GM12875 (cell line): Measurements from ENCODE around the gene G3BP2.
"Not testable (repeated sequence)": the region's sequence is repeated elsewhere in the genome, so short reads cannot be mapped to it uniquely, and the experiment has no call there.

Source experiments
- H3K4me3 ChIP-seq: one replicate; pipeline ENCODE4 v1.5.1; 2011; ENCODE audit warnings: low read depth, low read length, control low read depth
- TF ChIP-seq, protein P1 (sequence below): IDR thresholded peaks from 2 replicates; pipeline ENCODE4 v1.5.1; 2011; ENCODE audit warnings: low read depth, mild to moderate bottlenecking, control low read depth, inconsistent platforms, low read length, moderate library complexity, borderline replicate concordance; ENCODE audit not compliant: insufficient read depth

The G3BP2 gene

GRCh38 chr4:75698162-75698962 is 25.2 kb upstream of the G3BP2 start:
- TF ChIP-seq, protein P1, sequence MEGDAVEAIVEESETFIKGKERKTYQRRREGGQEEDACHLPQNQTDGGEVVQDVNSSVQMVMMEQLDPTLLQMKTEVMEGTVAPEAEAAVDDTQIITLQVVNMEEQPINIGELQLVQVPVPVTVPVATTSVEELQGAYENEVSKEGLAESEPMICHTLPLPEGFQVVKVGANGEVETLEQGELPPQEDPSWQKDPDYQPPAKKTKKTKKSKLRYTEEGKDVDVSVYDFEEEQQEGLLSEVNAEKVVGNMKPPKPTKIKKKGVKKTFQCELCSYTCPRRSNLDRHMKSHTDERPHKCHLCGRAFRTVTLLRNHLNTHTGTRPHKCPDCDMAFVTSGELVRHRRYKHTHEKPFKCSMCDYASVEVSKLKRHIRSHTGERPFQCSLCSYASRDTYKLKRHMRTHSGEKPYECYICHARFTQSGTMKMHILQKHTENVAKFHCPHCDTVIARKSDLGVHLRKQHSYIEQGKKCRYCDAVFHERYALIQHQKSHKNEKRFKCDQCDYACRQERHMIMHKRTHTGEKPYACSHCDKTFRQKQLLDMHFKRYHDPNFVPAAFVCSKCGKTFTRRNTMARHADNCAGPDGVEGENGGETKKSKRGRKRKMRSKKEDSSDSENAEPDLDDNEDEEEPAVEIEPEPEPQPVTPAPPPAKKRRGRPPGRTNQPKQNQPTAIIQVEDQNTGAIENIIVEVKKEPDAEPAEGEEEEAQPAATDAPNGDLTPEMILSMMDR, result no peak
- H3K4me3 ChIP-seq, result no peak overlapping the region

DNA sequence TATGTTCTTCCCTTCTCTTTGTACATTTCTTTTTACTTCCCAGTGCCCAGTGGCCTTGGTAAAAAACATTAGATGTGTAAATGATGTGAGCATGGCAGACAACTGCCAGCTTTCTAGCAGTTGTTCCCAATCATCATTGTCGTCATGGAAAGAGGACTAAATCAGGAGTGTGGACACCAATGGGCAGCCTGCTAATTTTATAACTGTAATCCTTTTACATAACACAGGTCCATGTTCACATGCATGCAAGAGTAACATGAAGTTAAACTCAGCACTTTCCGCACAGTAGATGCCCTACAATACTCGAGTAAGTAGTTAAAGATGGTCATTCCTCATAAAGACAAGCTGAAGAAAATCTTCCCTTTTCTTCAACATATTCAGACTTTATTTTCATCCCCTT is 23.4 kb upstream of the G3BP2 start:
- no peak overlapping the region for H3K4me3 ChIP-seq
- TF ChIP-seq, protein P1, result no peak

GRCh38 chr4:75696071-75696470 is 22.9 kb upstream of the G3BP2 start:
- TF ChIP-seq, protein P1, result no peak
- H3K4me3 ChIP-seq, result no peak overlapping the region

DNA sequence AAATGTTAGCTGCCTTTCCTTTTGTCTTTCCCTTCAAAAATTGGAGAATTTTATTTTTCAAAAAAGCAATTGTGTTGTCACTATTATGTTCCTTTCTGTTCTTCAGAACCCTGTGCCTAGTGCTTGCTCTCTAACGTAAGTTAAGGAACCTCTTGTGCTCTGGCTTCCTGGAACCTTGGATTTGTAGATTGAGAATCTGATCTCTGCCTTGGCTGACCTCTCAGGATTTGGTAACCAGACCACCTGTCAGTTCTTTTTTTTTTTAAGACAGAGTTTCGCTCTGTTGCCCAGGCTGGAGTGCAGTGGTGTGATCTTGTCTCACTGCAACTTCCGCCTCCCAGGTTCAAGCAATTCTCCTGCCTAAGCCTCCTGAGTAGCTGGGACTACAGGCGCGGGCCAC is 18.9 kb upstream of the G3BP2 start:
- not testable (repeated sequence) for H3K4me3 ChIP-seq

GRCh38 chr4:75687125-75687524 is 13.9 kb upstream of the G3BP2 start:
- H3K4me3 ChIP-seq, result not testable (repeated sequence)

DNA sequence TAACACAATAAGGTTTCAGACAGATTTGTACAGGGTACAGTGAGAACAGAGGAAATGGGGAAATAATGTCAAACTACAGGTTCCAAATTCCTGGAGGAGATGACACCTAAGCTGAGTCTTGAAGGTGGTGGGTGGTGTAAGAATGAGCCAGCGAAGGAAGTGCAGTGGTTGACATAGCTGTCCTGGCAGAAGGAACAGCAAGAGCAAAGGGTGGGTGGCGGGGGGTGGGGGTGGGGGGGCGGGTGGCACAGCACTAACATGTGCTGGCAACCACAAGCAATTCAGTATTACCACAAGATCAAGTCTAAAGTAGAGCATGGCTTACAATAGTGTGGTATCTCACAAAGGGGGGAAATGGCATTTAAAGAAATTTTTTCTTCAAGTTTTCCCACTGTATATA is 13.1 kb upstream of the G3BP2 start:
- TF ChIP-seq, protein P1, result no peak

GRCh38 chr4:75685546-75686189 is 12.5 kb upstream of the G3BP2 start:
- no peak overlapping the region for H3K4me3 ChIP-seq
- TF ChIP-seq, protein P1, result no peak

More for the DNA sequence above, 13.1 kb upstream of the G3BP2 start:
- no peak overlapping the region for H3K4me3 ChIP-seq

DNA sequence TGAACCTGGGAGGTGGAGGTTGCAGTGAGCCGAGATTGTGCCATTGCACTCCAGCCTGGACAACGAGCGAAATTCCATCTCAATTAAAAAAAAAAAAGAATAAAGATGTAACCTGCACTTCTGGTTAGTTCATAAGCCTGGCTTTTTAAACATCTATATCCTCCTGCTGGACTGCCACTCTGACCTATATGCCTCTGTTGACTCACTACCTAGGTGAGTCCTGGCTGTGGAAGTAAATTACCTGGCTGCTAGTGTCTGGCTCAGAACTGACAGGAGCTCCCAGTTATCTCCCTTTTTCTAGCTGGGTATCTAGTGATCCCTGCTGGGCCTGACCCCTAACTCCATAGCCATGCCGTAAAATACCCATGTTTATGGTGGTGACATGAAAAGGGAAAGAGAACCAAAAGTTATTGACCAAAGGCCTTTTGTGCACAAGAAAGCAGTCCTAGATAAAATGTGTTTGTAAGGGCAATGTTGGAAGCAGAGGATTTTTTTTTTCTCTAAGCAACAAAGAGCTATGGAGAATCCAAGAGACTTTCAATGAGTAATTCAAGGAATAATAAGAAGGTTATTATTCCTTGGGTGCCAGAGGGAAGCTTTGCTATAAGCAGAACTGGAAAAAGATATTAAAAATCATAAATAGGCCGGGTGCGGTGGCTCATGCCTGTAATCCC is 10.4 kb upstream of the G3BP2 start:
- TF ChIP-seq, protein P1, result no peak
- H3K4me3 ChIP-seq, result no peak overlapping the region
